GM08714 (cell line): ENCODE results near the gene KIAA0930.
A peak's percentile ranks its signal among the peaks of the same experiment; 100 is the strongest.
"Not testable (repeated sequence)": the region's sequence is repeated elsewhere in the genome, so short reads cannot be mapped to it uniquely, and the experiment has no call there.

Experiments used
- H3K4me3 ChIP-seq: fragments of 200-500 bp; sonication (Bioruptor generic); 2 replicates; pipeline ENCODE4 v1.5.1; 2014; ENCODE audit warnings: mild to moderate bottlenecking, low read length, inconsistent platforms
- ZNF274 ChIP-seq: IDR thresholded peaks from 2 replicates; pipeline ENCODE4 v1.6.1; 2012; ENCODE audit warnings: mild to moderate bottlenecking, low read depth, low read length

The KIAA0930 gene

GRCh38 chr22:45240810-45241631 lies at the start of gene KIAA0930:
KIAA0930 (minus strand) TSS chr22:45240894; CDS start chr22:45240703, 191 bp downstream.
- peak within 1 kb of the TSS; percentile 89 for H3K4me3 ChIP-seq
- TF ChIP-seq ZNF274, result no peak

- H3K4me3 ChIP-seq, result no peak overlapping the region
- TF ChIP-seq ZNF274, result no peak
Measured at GRCh38 chr22:45286854-45287551, 46.3 kb upstream of the KIAA0930 start.

- TF ChIP-seq ZNF274, result no peak
- H3K4me3 ChIP-seq, result no peak overlapping the region
Measured at GRCh38 chr22:45285263-45286058, 44.8 kb upstream of the KIAA0930 start.

- H3K4me3 ChIP-seq, result peak within 1 kb of the TSS; percentile 24; the same call in 1 of the 2 replicates
- no peak for TF ChIP-seq ZNF274
Measured at GRCh38 chr22:45284705-45285262, 44.1 kb upstream of the KIAA0930 start, which contains the start of gene UPK3A. UPK3A (plus strand) TSS chr22:45284949; CDS start chr22:45285014, 65 bp downstream.

GRCh38 chr22:45281010-45281409 lies 40.3 kb upstream of the KIAA0930 start:
- no peak overlapping the region for H3K4me3 ChIP-seq
- TF ChIP-seq ZNF274, result no peak

- no peak for TF ChIP-seq ZNF274
- H3K4me3 ChIP-seq, result no peak overlapping the region
Measured at GRCh38 chr22:45280587-45280980, 39.9 kb upstream of the KIAA0930 start.

GRCh38 chr22:45278125-45278524 lies 37.4 kb upstream of the KIAA0930 start:
- H3K4me3 ChIP-seq, result no peak overlapping the region
- TF ChIP-seq ZNF274, result no peak

GRCh38 chr22:45277720-45278119 lies 37.0 kb upstream of the KIAA0930 start:
- H3K4me3 ChIP-seq, result not testable (repeated sequence)

GRCh38 chr22:45276507-45277105 lies 35.9 kb upstream of the KIAA0930 start:
- no peak overlapping the region for H3K4me3 ChIP-seq
- no peak for TF ChIP-seq ZNF274

- no peak overlapping the region for H3K4me3 ChIP-seq
- no peak for TF ChIP-seq ZNF274
Measured at GRCh38 chr22:45273452-45274075, 32.9 kb upstream of the KIAA0930 start.

GRCh38 chr22:45272498-45272897 lies 31.8 kb upstream of the KIAA0930 start:
- no peak for TF ChIP-seq ZNF274
- no peak overlapping the region for H3K4me3 ChIP-seq

GRCh38 chr22:45271667-45272201 lies 31.0 kb upstream of the KIAA0930 start:
- no peak for TF ChIP-seq ZNF274
- H3K4me3 ChIP-seq, result no peak overlapping the region
